Endothelial cell of hepatic sinusoid (primary cell): ENCODE measurements around the gene BOLA1.
"Not testable (repeated sequence)": the region's sequence is repeated elsewhere in the genome, so short reads cannot be mapped to it uniquely, and the experiment has no call there.

Experiments used
- in situ Hi-C: cut with HindIII; loops from 2 replicates; pipeline ENCODE4 v1.10.0; 2017; ENCODE audit warnings: low sequenced_read_pairs

Gene BOLA1

GRCh38 chr1:149886396-149887195 is 12.8 kb upstream of the BOLA1 start:
- in situ Hi-C loops, result no loop called here

- in situ Hi-C loops, result not testable (repeated sequence)
These were observed 12.2 kb upstream of the BOLA1 start for GRCh38 chr1:149887196-149887455.

GRCh38 chr1:149887456-149888246 is 11.7 kb upstream of the BOLA1 start:
- in situ Hi-C loops, result no loop called here

- in situ Hi-C loops, result no loop called here
These were observed 10.9 kb upstream of the BOLA1 start for GRCh38 chr1:149888247-149888998.

GRCh38 chr1:149888999-149889289 is 10.4 kb upstream of the BOLA1 start:
- in situ Hi-C loops, result no loop called here

GRCh38 chr1:149896575-149896974 is 2.8 kb upstream of the BOLA1 start:
- in situ Hi-C loops, result no loop called here

GRCh38 chr1:149903836-149904491 is 4.6 kb downstream of the BOLA1 start:
- in situ Hi-C loops, result no loop called here

- in situ Hi-C loops, result loop anchor here (5.0 kb wide), 1 partner anchor 76 kb away; no protein-coding TSS in a partner anchor
These were observed 7.3 kb downstream of the BOLA1 start for GRCh38 chr1:149906570-149907075.

- in situ Hi-C loops, result no loop called here
These were observed 15.2 kb downstream of the BOLA1 start for GRCh38 chr1:149914545-149914944.

- in situ Hi-C loops, result no loop called here
These were observed 16.2 kb downstream of the BOLA1 start for GRCh38 chr1:149915429-149916192.

- in situ Hi-C loops, result no loop called here
These were observed 17.0 kb downstream of the BOLA1 start for GRCh38 chr1:149916193-149916897.

- in situ Hi-C loops, result no loop called here
These were observed 17.5 kb downstream of the BOLA1 start for GRCh38 chr1:149916898-149917252.

GRCh38 chr1:149917571-149918144 is 18.3 kb downstream of the BOLA1 start, which contains the start of gene SV2A:
Gene SV2A, minus strand, starts transcription at chr1:149917844. Its CDS starts 4,004 bp downstream, at chr1:149913840.
- in situ Hi-C loops, result no loop called here

GRCh38 chr1:149923626-149924025 is 24.3 kb downstream of the BOLA1 start:
- in situ Hi-C loops, result no loop called here

GRCh38 chr1:149925345-149925744 is 26.0 kb downstream of the BOLA1 start:
- in situ Hi-C loops, result no loop called here

- in situ Hi-C loops, result no loop called here
These were observed 26.4 kb downstream of the BOLA1 start for GRCh38 chr1:149925751-149926150.

- in situ Hi-C loops, result no loop called here
These were observed 26.9 kb downstream of the BOLA1 start for GRCh38 chr1:149926296-149926695.

- in situ Hi-C loops, result no loop called here
These were observed 27.7 kb downstream of the BOLA1 start for GRCh38 chr1:149927056-149927562.
